Stimulated activated CD4-positive, alpha-beta T cell treated with anti-CD3 and anti-CD28 coated beads, Interleukin-4, amount 100 ng/mL, for 24 hours (primary cell): ENCODE measurements around the gene ECE1.

Experiments
- DNase-seq: peaks from one replicate; pipeline ENCODE4 v3.0.0-alpha.2; 2020

Gene ECE1

DNA sequence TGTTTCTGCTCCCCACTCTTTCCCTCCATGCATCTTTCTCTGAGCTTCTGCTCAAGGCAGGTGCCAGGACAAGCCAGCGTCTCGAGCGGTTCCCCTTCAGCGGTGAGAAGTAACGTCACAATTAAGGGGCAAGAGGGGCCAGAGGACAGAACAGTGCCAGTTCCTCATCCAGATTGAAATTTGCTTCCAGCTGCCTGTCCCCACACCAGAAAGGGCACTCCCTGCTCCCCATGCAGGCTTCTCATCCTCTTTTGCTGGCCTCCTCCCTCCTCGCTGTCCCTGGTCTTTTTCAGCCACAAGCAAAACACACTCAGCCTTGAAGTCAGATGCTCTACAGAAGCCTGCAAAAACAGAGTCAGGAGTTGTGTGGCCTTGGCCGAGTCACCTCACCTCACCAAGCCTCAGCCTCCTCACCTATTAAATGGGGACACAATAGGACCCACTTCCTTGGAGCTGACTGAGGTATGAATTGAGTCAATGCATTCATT lies 35.0 kb upstream of the ECE1 start:
- no peak for DNase-seq

DNA sequence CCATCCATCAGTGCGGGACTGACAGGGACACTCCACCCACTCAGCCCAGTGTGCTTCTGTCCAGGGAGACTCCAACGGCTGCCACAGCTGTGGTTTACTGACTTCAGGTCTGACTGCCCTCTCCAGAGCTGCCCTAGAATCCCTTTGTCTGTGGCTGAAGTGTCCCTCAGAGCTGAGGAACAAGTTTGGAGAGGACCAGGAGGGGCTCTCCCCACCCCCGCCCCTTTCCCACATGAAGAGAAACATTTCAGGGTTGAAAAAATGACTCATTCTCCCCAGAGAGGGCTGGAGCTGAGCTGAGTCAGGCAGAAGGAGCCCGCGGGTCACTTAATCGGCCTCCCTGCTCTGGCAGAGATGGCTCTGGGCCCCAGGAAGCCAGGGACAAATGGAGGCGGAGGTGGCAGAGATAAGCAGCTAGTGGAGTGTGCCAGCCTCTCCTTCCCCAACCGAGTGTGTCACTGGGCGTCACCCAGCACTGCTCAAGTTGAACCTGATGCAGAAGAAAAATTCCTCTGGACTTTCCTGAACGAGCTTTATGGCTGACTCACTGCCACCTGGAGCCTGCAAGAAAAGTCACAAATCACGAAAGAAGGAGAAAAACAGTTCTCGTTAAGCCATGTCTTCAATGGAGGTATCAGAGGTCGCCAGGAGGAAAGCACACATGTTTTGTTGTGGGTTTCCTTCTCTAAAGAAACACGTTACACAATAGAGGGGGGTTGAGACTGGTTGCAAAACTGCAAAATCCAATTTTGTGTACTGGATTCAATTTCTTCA lies 34.3 kb upstream of the ECE1 start:
- peak; percentile 85 for DNase-seq

DNA sequence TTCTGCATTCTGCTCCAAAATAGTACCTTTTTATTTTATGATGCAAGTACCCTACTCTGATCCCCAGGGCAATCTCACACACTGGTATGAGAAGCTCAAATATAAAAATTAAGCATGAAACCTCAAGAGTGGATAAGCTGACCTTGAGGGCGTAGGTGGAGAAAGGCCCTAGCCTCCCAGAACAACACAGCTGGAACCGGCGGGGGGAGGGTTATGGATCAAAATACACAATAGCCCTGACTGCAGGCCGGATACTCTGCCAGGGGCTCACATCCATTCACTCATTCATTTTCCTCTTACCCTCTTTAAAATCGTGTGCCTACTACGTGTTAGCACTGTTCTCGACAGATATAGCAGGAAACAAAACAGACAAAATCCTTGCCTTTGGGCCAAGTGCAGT lies 32.8 kb upstream of the ECE1 start:
- no peak for DNase-seq

DNA sequence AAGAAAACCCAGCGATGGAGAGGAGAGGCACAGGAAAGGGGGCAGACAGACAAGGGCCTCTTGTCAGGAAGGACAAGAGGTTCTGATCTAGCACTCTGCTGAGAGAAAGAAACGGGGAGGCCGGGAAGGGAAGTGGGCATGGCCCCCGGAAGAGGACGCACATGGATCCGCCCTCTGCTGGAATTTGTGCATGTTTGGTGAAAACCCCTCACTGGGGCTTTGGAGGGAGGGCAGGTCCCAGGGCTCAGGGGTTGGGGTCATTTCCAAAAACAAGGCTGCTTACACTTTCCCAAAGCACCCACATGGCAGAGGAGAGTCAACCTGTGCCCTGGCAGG lies 32.4 kb upstream of the ECE1 start:
- no peak for DNase-seq

DNA sequence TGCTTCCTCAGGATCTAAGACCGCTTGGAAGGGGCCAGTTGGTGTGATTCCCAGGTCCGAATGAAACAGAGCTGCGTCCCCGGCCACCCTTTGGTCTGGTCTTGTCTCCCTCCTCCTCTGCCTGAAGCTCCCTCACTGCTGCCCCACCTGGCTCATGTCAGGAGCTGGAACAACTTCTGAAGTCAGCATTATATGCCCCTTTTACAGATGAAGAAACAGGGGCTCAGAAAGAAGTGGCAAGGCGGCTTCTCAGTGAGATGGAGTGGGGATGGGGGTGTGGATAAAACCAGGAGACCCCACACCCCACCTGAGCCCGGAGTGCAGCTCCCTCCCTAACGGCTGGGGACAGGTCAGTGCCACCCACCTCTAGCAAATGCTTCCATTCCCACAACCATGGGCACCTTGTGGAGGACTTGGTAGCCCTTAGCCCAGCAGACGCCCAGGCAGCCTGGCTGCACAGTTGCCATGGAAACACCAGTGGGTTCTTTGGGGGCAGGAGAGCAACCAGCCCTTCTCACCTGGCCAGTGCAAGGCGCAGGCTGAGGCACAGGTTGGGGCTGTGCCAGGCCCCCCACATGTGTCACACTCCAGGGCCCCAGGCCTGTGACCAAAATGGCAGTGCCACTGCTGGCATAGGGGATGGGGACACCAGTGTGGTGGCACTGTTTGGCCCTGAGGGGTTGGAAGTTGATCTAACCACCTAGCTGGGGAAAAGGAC lies 31.9 kb upstream of the ECE1 start:
- DNase-seq = no peak

DNA sequence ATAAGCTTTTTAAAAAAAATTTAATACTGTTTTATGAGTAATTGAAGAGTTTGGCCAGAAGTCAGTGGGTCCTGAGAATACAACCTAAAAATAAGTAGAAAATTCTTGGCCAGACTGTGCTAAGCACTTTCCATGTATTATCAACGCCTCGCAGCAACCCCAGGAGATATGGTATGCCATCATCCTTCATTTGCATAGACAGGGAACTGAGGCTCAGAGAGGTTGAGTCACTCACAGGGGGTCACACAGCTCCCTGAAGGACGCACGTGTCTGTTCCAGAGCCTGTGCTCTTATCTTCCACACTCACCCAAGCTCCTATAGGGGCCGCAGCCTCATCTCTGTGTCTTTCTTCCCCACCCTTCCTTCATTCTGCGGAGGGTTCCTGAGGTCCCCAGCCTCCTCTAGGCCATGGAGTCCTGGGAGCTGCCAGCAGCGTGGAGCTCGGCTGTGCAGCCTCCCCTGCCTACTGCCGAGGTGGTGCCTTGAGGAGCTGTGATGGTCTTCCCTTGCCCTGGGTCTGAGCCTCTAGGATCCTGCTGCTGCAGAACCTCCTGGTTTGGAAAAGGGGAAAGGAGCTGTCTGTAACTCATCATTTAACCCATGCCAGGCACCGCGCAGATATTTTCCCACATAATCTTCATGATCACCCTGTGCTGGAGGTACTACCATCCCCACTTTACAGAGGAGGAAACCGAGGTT lies 30.3 kb upstream of the ECE1 start:
- no peak for DNase-seq

DNA sequence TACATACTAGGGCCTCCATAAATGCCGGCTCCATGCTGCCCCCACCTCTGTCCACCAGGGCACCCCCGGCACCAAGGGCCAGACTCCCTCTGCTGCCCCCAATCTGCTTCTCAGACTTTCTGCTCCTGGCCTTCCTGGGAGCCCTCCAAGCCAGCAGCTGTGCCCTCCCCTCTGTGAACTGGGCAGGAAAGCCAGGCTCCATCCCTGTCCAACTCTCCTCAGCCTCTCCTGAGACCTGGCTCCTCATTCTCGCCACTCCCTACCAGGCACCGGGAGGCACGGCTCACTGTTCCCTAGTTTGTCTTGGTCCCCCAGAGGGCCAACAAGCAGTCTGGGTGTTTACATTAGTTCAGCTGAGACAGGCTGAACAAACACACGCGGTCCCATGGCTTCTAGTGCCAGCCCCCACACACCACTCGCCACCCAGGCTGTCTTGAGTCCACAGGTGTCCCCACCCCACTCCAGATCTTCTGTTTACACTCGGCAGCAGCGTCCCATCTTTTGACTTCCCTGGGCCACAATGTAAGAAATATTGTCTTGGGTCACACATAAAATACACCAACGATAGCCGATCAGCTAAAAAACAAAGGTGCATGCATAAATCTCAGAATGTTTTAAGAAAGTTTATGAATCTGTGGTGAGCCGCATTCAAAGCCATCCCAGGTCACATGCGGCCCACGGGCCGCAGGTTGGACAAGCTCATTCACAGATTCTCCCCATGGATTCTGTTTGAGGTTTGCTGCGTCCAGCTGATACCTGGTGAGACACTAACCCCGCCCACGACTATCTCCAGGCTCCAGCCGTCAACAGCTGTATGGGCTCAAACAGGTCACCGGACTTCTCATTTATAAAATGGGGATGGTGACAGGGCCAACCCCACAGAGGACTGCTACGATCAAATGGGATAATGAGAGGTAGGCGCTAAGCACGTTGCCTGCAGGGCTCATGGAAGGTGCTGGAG lies 29.5 kb upstream of the ECE1 start:
- DNase-seq = no peak

DNA sequence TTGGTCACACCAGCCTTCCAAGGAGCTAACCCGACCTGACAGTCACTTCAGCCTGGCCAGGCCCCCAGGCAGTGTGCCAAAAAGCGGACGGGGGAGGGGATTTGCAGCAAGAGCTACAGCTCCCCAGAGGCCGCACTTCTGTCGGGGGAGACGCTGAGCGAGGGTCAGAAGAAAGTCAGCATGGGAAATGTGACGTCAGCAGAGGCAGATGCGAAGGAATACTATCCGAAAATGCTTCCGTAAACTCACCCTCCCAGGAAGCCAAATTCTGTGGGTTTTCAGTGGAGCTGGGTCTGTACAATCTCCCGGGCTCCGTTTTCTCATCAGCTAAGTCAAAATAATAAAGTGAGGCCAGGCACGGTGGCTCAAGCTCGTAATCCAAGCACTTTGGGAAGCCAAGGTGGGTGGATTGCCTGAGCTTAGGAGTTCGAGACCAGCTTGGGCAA lies 28.5 kb upstream of the ECE1 start:
- no peak for DNase-seq

DNA sequence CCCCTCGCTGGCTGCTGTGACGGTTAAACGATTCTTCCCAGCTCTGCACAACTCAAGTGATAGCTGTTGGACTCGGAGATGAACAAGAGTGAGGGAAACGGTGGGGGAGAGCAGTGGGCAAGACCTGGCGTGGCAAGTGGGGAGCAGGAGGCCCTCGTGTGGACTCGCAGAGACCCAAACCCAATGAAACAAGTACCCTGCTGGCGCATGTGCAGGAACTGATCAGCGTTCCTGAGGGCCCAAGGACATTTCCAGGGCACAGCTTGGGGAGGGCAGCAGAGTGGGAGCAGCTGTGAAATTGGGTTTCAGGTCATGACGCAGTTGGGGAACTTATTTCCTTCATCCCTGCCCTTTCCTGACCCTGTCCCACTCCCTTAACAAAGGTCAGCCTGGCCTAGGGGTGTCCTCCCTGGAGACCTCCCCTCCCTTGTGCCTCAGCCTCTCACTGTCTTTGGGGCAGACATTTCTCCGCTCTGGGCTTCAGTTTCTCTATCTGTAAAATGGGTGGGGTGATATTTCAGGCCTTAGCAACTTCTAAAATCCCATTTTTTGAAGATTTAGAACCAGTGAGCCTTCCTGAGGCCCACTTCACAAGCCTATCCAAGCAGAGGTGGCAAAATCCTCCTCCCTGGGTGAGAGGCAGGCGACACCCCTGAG lies 27.9 kb upstream of the ECE1 start:
- DNase-seq = no peak

DNA sequence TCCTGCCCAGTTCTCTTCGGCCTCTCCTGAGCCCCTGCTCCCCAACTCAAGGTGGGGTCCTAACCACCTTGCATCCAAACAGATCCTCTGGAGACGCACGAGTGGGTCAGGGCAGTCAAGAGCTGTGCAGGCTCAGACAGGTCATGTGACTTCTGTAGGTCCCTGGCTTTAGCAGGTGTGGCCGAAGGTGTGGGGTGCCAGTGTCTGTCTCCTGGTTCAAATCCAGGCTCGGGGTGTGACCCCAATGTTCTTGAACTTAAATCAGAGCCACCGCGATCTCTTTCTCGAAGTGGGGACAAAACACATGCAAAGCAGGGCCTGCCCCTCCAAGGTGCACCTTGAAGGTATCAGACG lies 27.4 kb upstream of the ECE1 start:
- no peak for DNase-seq

DNA sequence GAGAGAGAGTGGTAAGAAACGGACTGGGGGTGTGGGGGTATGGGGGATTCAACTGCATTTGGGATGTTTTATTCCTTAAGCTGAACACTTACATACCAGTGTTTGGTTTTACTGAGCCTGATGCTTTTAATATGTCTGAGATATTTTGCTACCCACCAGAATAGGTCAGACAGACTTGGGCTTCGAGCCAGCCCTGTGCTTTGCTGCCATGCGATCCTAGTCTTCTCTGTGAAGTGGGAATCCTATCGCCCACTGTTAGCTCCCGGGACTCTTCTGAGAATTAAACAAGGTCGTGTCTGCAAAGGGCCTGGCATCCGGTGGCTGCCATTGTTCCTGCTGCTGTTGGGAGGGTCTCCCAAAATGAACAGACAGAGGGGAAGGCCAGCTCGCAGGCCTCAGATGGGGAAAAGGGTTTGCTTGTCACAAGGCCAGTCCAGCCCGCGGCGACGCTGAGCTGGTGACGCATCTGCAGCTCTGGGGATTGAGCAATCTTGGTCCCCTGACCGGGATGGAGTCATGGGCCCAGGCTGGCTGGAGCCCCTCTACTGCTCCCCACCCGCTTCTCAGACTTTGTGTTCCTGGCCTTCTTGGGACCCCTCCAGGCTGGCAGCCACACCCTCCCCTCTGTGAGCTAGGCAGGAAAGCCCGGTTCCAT lies 26.9 kb upstream of the ECE1 start:
- no peak for DNase-seq

DNA sequence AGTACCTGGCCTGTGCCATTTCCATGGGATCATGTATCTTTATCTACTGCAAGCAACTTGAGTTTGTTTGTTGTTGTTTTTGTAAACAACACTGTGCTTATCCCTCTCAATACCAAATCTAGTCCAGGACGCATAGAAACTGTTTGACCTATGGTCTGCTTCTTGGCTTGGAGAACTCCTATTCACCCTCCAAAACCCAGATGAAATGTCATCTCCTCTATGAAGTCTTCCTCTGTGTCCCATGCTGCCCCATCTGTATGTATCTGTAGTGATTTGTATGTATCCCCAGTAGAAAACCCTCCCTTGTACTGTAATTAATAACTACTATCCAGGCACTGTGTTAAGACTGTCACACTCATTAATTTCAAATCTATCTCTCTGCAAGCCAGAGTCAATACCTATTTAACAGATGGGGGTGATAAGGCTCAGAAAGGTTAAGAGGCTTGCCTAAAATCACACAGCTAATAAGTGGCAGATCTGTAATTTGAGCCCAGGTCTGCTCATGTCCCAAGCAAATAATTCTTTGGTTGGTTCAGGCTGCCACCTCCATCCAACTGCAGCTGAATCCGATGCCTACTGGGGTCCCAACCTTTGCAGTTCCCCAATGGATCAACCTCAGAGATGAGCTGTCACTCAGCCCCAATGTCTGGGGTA lies 24.6 kb upstream of the ECE1 start:
- DNase-seq = no peak

DNA sequence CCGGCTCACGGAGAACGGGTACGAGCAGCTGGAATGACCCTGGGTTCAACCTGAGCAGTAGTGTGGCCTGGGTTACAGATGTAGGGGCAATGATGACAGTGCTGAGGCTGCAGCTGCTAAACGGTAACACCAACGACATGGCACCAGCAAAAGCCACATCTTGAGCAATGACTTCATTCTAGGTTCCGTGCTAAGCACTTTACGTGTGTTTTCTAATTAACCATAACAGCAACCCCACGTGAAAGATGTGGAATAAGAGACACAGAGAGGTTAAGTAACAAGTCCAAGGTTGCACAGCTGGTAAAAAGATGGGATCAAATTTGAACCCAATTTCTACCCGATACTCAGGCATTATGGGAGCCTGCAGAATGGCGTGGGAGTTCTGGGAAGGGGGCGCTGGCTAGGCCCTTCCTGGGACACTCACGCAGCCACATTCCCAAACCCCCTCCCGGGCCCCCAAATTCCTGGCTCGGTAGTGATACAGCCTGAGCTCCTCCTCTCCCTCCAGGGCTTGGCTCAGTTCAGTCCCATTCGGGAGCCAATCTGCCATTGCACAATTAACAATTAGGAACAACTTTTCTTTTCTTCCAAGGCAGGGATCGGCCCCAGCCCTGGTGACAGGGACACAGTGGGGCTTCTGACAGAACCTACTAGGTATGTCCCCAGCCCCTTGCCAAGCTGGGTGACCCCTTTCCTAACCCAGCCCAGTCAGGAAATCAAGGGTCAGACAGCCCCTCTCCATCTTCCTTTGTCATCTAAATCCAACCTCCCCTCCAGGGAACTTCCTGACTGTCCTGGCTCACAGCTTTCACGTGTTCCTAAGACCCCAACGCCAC lies 23.8 kb upstream of the ECE1 start:
- no peak for DNase-seq

DNA sequence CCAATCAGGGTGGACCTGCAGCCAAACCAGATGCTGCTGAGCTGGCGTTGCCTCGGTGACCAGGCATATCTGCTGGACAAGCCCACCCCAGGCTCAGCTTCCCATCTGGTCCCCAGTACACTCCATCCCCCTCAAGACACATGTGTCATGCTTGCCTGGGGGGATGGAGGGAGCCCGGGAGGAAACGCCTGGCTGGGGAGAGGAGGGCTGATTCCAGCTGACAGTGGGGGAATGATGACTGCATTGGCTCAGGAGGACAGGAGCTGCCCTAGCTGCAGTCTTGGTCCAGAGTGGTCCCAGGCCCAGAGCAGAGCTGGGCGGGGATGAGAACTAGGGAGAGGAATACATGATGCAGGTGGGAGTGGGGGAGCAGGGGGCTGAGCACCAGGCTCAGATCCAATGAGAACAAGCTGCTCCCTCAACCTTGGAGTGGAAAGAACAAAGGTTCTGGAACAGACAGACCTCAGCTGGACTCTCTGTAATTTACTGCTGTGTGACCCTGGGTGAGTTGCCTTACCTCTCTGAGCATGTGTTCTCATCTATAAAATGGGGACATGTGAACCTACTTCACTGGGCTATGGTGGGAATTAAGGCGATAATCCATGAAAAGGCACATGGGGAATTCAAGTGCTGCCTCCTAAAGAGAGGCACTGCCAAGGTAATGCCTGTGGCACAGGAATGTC lies 23.1 kb upstream of the ECE1 start:
- no peak for DNase-seq

DNA sequence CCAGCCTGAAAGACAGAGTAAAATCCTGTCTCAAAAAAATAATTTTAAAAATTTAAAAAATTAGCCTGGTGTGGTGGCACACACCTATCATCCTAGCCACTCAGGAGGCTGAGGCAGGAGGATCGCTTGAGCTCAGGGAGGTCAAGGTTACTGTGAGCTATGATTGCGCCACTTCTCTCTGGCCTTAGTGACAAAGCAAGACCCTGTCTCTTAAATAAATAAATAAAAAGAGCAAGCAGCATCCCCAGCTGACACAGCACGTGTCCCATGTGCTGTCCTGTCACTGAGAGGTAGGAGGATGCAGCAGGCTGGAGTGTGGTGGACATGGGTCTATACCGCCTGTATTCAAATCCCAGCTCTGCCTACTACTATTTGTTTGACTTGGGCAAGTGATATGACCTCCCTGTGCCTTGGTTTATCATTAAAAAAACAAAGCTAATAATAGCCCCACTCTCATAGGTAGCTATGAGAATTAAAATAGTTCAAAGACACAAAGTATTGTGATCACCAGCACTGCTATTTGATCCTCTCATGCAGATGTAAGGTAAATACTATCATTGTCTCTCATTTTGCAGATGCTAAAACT lies 22.2 kb upstream of the ECE1 start:
- DNase-seq = no peak

DNA sequence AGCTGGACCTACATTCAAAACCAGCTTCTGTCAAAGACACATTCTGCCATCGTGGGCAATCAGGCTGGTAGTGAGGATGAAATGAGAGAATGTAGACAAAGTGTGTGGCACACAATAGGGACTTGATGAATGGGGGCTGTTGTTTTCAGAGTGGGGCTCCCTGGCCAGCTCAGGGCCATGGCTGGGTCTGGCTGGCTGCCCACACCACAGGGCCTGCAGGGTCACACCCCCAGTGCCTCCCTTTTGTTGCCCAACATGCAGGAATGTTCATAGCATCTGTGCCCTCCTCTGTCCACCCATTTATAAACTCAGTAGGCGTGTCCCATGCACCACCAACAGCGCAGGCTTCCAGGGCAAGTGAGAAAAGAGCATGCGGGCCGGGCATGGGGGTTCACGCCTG lies 20.8 kb upstream of the ECE1 start:
- DNase-seq = no peak

DNA sequence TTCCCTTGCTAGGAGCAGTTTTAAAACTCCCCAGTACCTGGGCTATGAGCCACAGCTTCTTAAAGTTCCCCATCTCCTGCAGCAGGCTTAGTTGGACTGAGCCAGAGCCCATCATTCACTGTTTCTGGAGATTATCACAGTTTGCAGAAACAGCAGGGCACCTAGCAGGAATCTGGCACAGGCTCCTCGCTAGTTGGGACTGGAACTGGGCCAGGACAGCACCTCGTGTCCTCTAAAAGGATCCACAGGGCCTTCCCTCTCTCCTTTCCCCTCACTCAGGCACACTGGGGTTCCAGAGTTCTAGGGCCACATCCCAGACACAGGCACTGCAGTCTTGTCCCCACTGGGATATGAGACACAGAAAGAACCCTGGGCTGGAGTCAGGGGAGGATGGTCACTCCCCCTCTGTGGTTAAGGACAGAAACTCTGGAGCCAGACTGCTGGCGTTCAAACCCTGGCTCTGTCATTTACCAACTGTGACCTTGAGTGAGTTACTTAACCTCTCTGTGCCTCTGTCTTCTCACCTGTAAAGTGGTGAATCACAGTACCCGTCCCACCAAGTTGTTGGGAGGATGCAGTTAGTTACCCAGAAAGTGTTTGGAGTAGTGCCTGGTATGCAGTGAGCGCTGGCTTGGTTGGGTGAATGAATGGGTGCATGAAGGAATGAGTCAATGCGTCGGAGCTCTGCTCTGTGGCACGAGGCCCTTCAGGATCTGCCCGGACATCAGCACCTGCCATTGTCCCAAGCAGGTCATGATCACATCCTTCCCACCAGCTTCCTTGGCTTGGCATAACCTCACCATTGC lies 18.8 kb upstream of the ECE1 start:
- DNase-seq = no peak

DNA sequence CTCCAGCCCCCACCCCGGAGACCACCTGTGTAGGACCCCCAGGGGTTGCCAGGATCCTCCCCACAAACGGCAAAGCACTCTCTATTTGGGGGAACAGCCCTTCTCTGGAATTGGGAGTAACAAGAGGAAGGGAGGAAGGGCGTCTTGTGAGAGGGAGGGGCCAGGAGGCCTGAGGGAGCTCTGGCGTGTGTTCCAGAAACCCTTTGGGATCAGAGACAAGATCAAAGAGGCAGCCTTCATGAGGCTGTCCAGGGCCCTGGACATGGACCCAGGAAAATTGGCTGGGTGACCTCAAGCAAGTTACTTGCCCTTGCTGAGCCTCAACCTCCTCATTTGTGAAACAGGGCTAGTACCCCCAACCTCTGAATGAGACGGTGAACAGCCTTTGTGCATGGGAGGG lies 18.1 kb upstream of the ECE1 start:
- no peak for DNase-seq
